CMK (cell line): ENCODE data around the gene DHX57.
"Not testable (repeated sequence)": the region's sequence is repeated elsewhere in the genome, so short reads cannot be mapped to it uniquely, and the experiment has no call there.

Source experiments
- DNase-seq: peaks from one replicate; pipeline ENCODE4 v3.0.0-alpha.2; 2010; ENCODE audit warnings: low read depth

Gene DHX57

GRCh38 chr2:38871432-38871831 lies 4.3 kb downstream of the DHX57 start:
- DNase-seq = no peak

GRCh38 chr2:38866773-38867443 lies 8.8 kb downstream of the DHX57 start:
- DNase-seq = no peak

GRCh38 chr2:38863061-38863695 lies 12.6 kb downstream of the DHX57 start:
- DNase-seq = no peak

- no peak for DNase-seq
Measured at GRCh38 chr2:38862476-38862875, 13.3 kb downstream of the DHX57 start.

- DNase-seq = no peak
Measured at GRCh38 chr2:38856165-38856564, 19.6 kb downstream of the DHX57 start.

GRCh38 chr2:38850045-38850444 lies 25.7 kb downstream of the DHX57 start:
- DNase-seq = no peak

- no peak for DNase-seq
Measured at GRCh38 chr2:38836791-38837190, 38.9 kb downstream of the DHX57 start.

GRCh38 chr2:38835990-38836389 lies 39.7 kb downstream of the DHX57 start:
- DNase-seq = no peak

- no peak for DNase-seq
Measured at GRCh38 chr2:38835015-38835601, 40.6 kb downstream of the DHX57 start.

- no peak for DNase-seq
Measured at GRCh38 chr2:38830526-38831159, 45.1 kb downstream of the DHX57 start.

GRCh38 chr2:38829971-38830370 lies 45.8 kb downstream of the DHX57 start:
- no peak for DNase-seq

- DNase-seq = no peak
Measured at GRCh38 chr2:38828460-38828859, 47.3 kb downstream of the DHX57 start.

- not testable (repeated sequence) for DNase-seq
Measured at GRCh38 chr2:38827539-38828145, 48.1 kb downstream of the DHX57 start.

GRCh38 chr2:38825956-38826355 lies 49.8 kb downstream of the DHX57 start:
- DNase-seq = no peak

- DNase-seq = no peak
Measured at GRCh38 chr2:38824906-38825305, 50.8 kb downstream of the DHX57 start.

GRCh38 chr2:38823386-38823785 lies 52.3 kb downstream of the DHX57 start:
- no peak for DNase-seq

GRCh38 chr2:38818565-38818964 lies 57.2 kb downstream of the DHX57 start:
- DNase-seq = no peak

GRCh38 chr2:38815936-38816335 lies 59.8 kb downstream of the DHX57 start:
- DNase-seq = no peak

GRCh38 chr2:38810488-38810887 lies 65.2 kb downstream of the DHX57 start:
- DNase-seq = no peak

GRCh38 chr2:38808677-38809076 lies 67.1 kb downstream of the DHX57 start:
- DNase-seq = no peak

GRCh38 chr2:38806733-38807059 lies 69.0 kb downstream of the DHX57 start:
- DNase-seq = no peak

- no peak for DNase-seq
Measured at GRCh38 chr2:38806015-38806732, 69.6 kb downstream of the DHX57 start.
